IMR-90 (cell line): ENCODE measurements around the gene EXTL2. TPM values are rescaled to one million over a fixed set of nuclear protein-coding genes. Genes with fewer than 3 reads are reported as not detected.

Source experiments
- ATAC-seq: fragments of 200-7000 bp; cut with Tn5 transposase; 2 replicates; pipeline ENCODE4 v1.9.1; 2020; ENCODE audit warnings: low read depth, mild to moderate bottlenecking, moderate library complexity
- BruUV-seq: library from RNA; stranded (reverse); fragments of 400-500 nt; replicated peaks from 2 replicates; lab custom pipeline; 2021; lab: Mats Ljungman, UMichigan
- CTCF ChIA-PET: fragments of 300-600 bp; formaldehyde crosslinking; extraction: SDS; loops from one replicate; lab custom pipeline; 2021; ENCODE audit warnings: antibody characterized with exemption; lab: Yijun Ruan, JAX
- POLR2A ChIA-PET: fragments of 300-600 bp; sonication (Branson Sonifier 250); formaldehyde crosslinking; loops from one replicate; lab custom pipeline; 2022; ENCODE audit warnings: antibody characterized with exemption; ENCODE audit not compliant: unreplicated experiment; lab: Charles Lee
- DNase-seq: peaks from one replicate; pipeline ENCODE4 v3.0.0; 2013
- H2AFZ ChIP-seq: replicated peaks from 2 replicates; pipeline ENCODE3; 2013; ENCODE audit warnings: low read length, mild to moderate bottlenecking; ENCODE audit not compliant: poor library complexity
- H2AK5ac ChIP-seq: 2 replicates; pipeline ENCODE4 v1.6.1; 2013; ENCODE audit warnings: low read depth, low read length, inconsistent platforms
- H2AK9ac ChIP-seq: replicated peaks from 2 replicates; pipeline ENCODE3; 2013; ENCODE audit warnings: mild to moderate bottlenecking, low read depth, low read length, moderate library complexity; ENCODE audit not compliant: poor library complexity
- H2BK120ac ChIP-seq: 2 replicates; pipeline ENCODE4 v1.6.1; 2013; ENCODE audit warnings: low read depth, low read length, inconsistent platforms
- H2BK15ac ChIP-seq: 3 replicates; pipeline ENCODE4 v1.6.1; 2013; ENCODE audit warnings: low read depth, low read length, inconsistent platforms
- H2BK20ac ChIP-seq: 2 replicates; pipeline ENCODE4 v1.6.1; 2013; ENCODE audit warnings: low read depth, mild to moderate bottlenecking, inconsistent platforms, low read length, moderate library complexity
- H2BK5ac ChIP-seq: 2 replicates; pipeline ENCODE4 v1.6.1; 2013; ENCODE audit warnings: mild to moderate bottlenecking, low read depth, low read length, inconsistent platforms; ENCODE audit not compliant: poor library complexity, severe bottlenecking
- H3K14ac ChIP-seq: replicated peaks from 2 replicates; pipeline ENCODE4 v1.6.1; 2013; ENCODE audit warnings: low read depth, low read length, inconsistent platforms
- H3K18ac ChIP-seq: 2 replicates; pipeline ENCODE4 v1.6.1; 2013; ENCODE audit warnings: low read depth, low read length, control low read depth
- H3K23ac ChIP-seq: 2 replicates; pipeline ENCODE4 v1.6.1; 2013; ENCODE audit warnings: low read depth, low read length, inconsistent platforms
- H3K27ac ChIP-seq: 2 replicates; pipeline ENCODE4 v1.5.1; 2013; ENCODE audit warnings: mild to moderate bottlenecking, control low read depth, low read length; ENCODE audit not compliant: insufficient read depth
- H3K27me3 ChIP-seq: 2 replicates; pipeline ENCODE4 v1.6.1; 2013; ENCODE audit warnings: low read length; ENCODE audit not compliant: control insufficient read depth, insufficient read depth
- H3K36me3 ChIP-seq: 2 replicates; pipeline ENCODE4 v1.6.1; 2013; ENCODE audit warnings: low read length, mixed read lengths; ENCODE audit not compliant: control insufficient read depth, insufficient read depth
- H3K4ac ChIP-seq: 2 replicates; pipeline ENCODE4 v1.6.1; 2013; ENCODE audit warnings: low read depth, low read length, inconsistent platforms
- H3K4me1 ChIP-seq: 2 replicates; pipeline ENCODE4 v1.6.1; 2013; ENCODE audit warnings: low read length, mixed read lengths; ENCODE audit not compliant: control insufficient read depth, insufficient read depth
- H3K4me2 ChIP-seq: 2 replicates; pipeline ENCODE4 v1.6.1; 2013; ENCODE audit warnings: low read depth, mild to moderate bottlenecking, control low read depth, low read length, moderate library complexity
- H3K4me3 ChIP-seq: 2 replicates; pipeline ENCODE4 v1.5.1; 2013; ENCODE audit warnings: low read depth, mild to moderate bottlenecking, control low read depth, low read length, moderate library complexity; ENCODE audit not compliant: insufficient read depth
- H3K56ac ChIP-seq: 2 replicates; pipeline ENCODE4 v1.6.1; 2013; ENCODE audit warnings: low read length, inconsistent platforms; ENCODE audit not compliant: insufficient read depth; ENCODE audit errors: extremely low read depth
- H3K79me1 ChIP-seq, 2 experiments: 2 replicates each; pipeline ENCODE4 v1.6.1; 2013; ENCODE audit warnings: low read length in 2 of 2, inconsistent platforms in 1 of 2, low read depth in 1 of 2
- H3K9ac ChIP-seq: 2 replicates; pipeline ENCODE4 v1.6.1; 2013; ENCODE audit warnings: low read depth, low read length, control low read depth
- H3K9me1 ChIP-seq: 2 replicates; pipeline ENCODE4 v1.6.1; 2013; ENCODE audit warnings: low read length, inconsistent platforms; ENCODE audit not compliant: insufficient read depth
- H3K9me3 ChIP-seq: 2 replicates; pipeline ENCODE4 v1.6.1; 2013; ENCODE audit warnings: low read length; ENCODE audit not compliant: control insufficient read depth, insufficient read depth
- H4K20me1 ChIP-seq: 2 replicates; pipeline ENCODE4 v1.6.1; 2013; ENCODE audit warnings: low read length, inconsistent platforms; ENCODE audit not compliant: insufficient read depth
- H4K5ac ChIP-seq: 2 replicates; pipeline ENCODE4 v1.6.1; 2013; ENCODE audit warnings: mild to moderate bottlenecking, low read depth, low read length, control low read depth
- H4K8ac ChIP-seq, 2 experiments: 2 replicates each; pipeline ENCODE4 v1.6.1; 2013; ENCODE audit warnings: low read depth in 2 of 2, low read length in 2 of 2, control low read depth in 1 of 2, inconsistent platforms in 1 of 2
- H4K91ac ChIP-seq: 2 replicates; pipeline ENCODE4 v1.6.1; 2013; ENCODE audit warnings: low read depth, low read length, inconsistent platforms; ENCODE audit not compliant: insufficient read depth
- CHD1 ChIP-seq: IDR thresholded peaks from 2 replicates; pipeline ENCODE4 v1.6.1; 2012; ENCODE audit warnings: low read depth, low read length, improper control_type of control experiment
- FOS ChIP-seq: fragments of 150-350 bp; IDR thresholded peaks from 2 replicates; pipeline ENCODE4 v1.6.1; 2016; ENCODE audit warnings: low read depth, low read length
- MAFK ChIP-seq: IDR thresholded peaks from 2 replicates; pipeline ENCODE4 v1.6.1; 2012; ENCODE audit warnings: low read depth, low read length, improper control_type of control experiment
- MAZ ChIP-seq: IDR thresholded peaks from 2 replicates; pipeline ENCODE4 v1.6.1; 2012; ENCODE audit warnings: low read depth, mild to moderate bottlenecking, low read length, improper control_type of control experiment, moderate library complexity, borderline replicate concordance
- MXI1 ChIP-seq: IDR thresholded peaks from 2 replicates; pipeline ENCODE4 v1.6.1; 2012; ENCODE audit warnings: low read depth, mild to moderate bottlenecking, low read length, moderate library complexity, borderline replicate concordance
- RCOR1 ChIP-seq: IDR thresholded peaks from 2 replicates; pipeline ENCODE4 v1.6.1; 2012; ENCODE audit warnings: mild to moderate bottlenecking, low read length, improper control_type of control experiment; ENCODE audit not compliant: insufficient replicate concordance
- USF2 ChIP-seq: fragments of 150-350 bp; IDR thresholded peaks from 2 replicates; pipeline ENCODE4 v1.6.1; 2017; ENCODE audit warnings: mild to moderate bottlenecking, antibody characterized with exemption, low read length, low read depth
- WGBS, 2 experiments: methylation state at CpG; one replicate each; pipeline versions ENCODE4 v1.1.5 to v1.1.7; 2013; ENCODE audit warnings: missing lambda C conversion rate in 2 of 2; ENCODE audit not compliant: insufficient read length in 1 of 2; ENCODE audit errors: extremely low coverage in 2 of 2; 5-methylcytosine and 5-hydroxymethylcytosine counted together
- dilution Hi-C: fragments of 300-500 bp; cut with HindIII; formaldehyde crosslinking; loops from one replicate; pipeline ENCODE4 v1.14.3; 2018; ENCODE audit warnings: low sequenced_read_pairs; ENCODE audit not compliant: unreplicated experiment
- in situ Hi-C: fragments of 300-500 bp; cut with MboI; formaldehyde crosslinking; loops from 3 replicates; pipeline ENCODE4 v1.14.3; 2019; ENCODE audit warnings: low sequenced_read_pairs, inconsistent platforms, mixed read lengths
- intact Hi-C: fragments of 100-400 bp; cut with micrococcal nuclease; formaldehyde crosslinking; loops from 2 replicates; pipeline ENCODE4 v1.10.0; 2022
- polyA plus RNA-seq, 3 experiments: library from polyadenylated mRNA; depleted of rRNA; stranded (reverse); fragments of >200 nt; gene quantifications; 2 replicates each; pipeline ENCODE4 v1.2.3, GENCODE V29; 2012; ENCODE audit warnings: low replicate concordance in 1 of 3
- total RNA-seq: library from RNA; depleted of rRNA; stranded (reverse); fragments of >200 nt; gene quantifications from 2 replicates; pipeline ENCODE4 v1.2.3, GENCODE V29; 2012
- TF ChIP-seq, protein P1 (sequence below): fragments of 150-350 bp; IDR thresholded peaks from 2 replicates; pipeline ENCODE4 v1.6.1; 2016; ENCODE audit warnings: low read depth, mild to moderate bottlenecking, low read length, moderate library complexity, borderline replicate concordance

Gene EXTL2
- total and polyA plus RNA-seq, 2 of the 4 experiments (the other 2 are of a cell fraction) = 24.9 to 27.6 TPM

DNA sequence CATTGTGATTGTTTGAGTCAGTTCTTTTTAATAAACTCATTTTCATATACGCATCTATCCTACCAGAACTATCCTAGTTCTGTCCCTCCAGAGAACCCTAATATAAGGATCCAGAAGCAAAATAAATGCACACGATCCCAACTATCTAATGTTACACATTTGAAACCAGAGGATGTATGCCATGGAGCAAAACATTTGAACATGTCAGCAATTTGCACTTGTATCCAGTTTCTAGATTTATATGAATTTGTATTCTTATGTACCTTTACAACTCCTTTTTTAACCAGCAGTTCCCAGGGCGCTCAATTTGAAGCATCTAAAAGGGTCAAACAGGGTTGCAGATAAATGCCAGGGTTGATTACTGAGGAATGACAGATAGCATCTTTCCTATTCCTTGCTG, 2.1 kb downstream of the EXTL2 start:
- H2BK5ac ChIP-seq = no peak overlapping the region
- ChIA-PET CTCF (no interaction called here), POLR2A (no interaction called here)
- WGBS, 2 experiments = no CpG with 5 or more reads among the region's 3 CpGs
- no peak overlapping the region for H3K18ac ChIP-seq
- H3K27me3 ChIP-seq = no peaks in the 10 kb centered on the region
- peaks cover 3% of the 10 kb centered on the region; the same call in 1 of the 2 replicates for H3K9me1 ChIP-seq
- H3K4me2 ChIP-seq = no peak overlapping the region
- H2BK20ac ChIP-seq = no peak overlapping the region
- no peak overlapping the region for H3K4ac ChIP-seq
- no peak overlapping the region for H2AFZ ChIP-seq
- H3K9ac ChIP-seq = no peak overlapping the region
- no peak for TF ChIP-seq CHD1
- TF ChIP-seq FOS = no peak
- peak; percentile 76 for TF ChIP-seq MAFK
- TF ChIP-seq MXI1 = no peak
- TF ChIP-seq USF2 = no peak
- TF ChIP-seq, protein P1, sequence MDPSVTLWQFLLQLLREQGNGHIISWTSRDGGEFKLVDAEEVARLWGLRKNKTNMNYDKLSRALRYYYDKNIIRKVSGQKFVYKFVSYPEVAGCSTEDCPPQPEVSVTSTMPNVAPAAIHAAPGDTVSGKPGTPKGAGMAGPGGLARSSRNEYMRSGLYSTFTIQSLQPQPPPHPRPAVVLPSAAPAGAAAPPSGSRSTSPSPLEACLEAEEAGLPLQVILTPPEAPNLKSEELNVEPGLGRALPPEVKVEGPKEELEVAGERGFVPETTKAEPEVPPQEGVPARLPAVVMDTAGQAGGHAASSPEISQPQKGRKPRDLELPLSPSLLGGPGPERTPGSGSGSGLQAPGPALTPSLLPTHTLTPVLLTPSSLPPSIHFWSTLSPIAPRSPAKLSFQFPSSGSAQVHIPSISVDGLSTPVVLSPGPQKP = no peak
- no peak for TF ChIP-seq MAZ
- no peak for TF ChIP-seq RCOR1
- H4K20me1 ChIP-seq = no peaks in the 10 kb centered on the region
- dilution Hi-C loops = loop anchor here (25.0 kb wide), 1 partner anchor 430 kb away; no protein-coding TSS in a partner anchor
- BruUV-seq = no TSS peak
- no peak overlapping the region for H3K23ac ChIP-seq
- H3K56ac ChIP-seq = no peak overlapping the region
- no peaks in the 10 kb centered on the region; the same call in 1 of the 2 replicates for H3K4me1 ChIP-seq
- no peak overlapping the region for H3K4me3 ChIP-seq
- peaks cover 6% of the 10 kb centered on the region; the same call in 1 of the 2 replicates for H3K9me3 ChIP-seq
- H4K5ac ChIP-seq = no peak overlapping the region
- no peaks in the 10 kb centered on the region for H3K36me3 ChIP-seq
- H3K27ac ChIP-seq = no peak overlapping the region
- H4K91ac ChIP-seq = no peak overlapping the region
- ATAC-seq (no peak), DNase-seq (no peak)
- H3K14ac ChIP-seq = no peak overlapping the region
- H2AK9ac ChIP-seq = no peak overlapping the region
- H4K8ac ChIP-seq = peak overlapping the region in 1 of 2 experiments; percentile 11; a peak in 1 of 4 replicates
- no peak overlapping the region for H2AK5ac ChIP-seq
- no peak overlapping the region for H2BK15ac ChIP-seq
- H2BK120ac ChIP-seq = no peak overlapping the region
- intact Hi-C loops = no loop called here
- H3K79me1 ChIP-seq = peaks cover 0 to 36% of the 10 kb centered on the region in 2 experiments; a peak in 3 of 4 replicates
- in situ Hi-C loops = loop anchor here (25.0 kb wide), 1 partner anchor 630 kb away; the partner anchor contains the start of gene RTCA
